HG03045 (cell line): Measurements from ENCODE around the gene PAIP1.
"Not testable (repeated sequence)": the region's sequence is repeated elsewhere in the genome, so short reads cannot be mapped to it uniquely, and the experiment has no call there.

ENCODE experiments used
- ATAC-seq: cut with Tn5 transposase; IDR thresholded peaks from one replicate; pipeline ENCODE4 v1.9.1; 2021; ENCODE audit warnings: mild to moderate bottlenecking, moderate library complexity; ENCODE audit not compliant: unreplicated experiment

Gene PAIP1, protein sequence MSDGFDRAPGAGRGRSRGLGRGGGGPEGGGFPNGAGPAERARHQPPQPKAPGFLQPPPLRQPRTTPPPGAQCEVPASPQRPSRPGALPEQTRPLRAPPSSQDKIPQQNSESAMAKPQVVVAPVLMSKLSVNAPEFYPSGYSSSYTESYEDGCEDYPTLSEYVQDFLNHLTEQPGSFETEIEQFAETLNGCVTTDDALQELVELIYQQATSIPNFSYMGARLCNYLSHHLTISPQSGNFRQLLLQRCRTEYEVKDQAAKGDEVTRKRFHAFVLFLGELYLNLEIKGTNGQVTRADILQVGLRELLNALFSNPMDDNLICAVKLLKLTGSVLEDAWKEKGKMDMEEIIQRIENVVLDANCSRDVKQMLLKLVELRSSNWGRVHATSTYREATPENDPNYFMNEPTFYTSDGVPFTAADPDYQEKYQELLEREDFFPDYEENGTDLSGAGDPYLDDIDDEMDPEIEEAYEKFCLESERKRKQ

DNA sequence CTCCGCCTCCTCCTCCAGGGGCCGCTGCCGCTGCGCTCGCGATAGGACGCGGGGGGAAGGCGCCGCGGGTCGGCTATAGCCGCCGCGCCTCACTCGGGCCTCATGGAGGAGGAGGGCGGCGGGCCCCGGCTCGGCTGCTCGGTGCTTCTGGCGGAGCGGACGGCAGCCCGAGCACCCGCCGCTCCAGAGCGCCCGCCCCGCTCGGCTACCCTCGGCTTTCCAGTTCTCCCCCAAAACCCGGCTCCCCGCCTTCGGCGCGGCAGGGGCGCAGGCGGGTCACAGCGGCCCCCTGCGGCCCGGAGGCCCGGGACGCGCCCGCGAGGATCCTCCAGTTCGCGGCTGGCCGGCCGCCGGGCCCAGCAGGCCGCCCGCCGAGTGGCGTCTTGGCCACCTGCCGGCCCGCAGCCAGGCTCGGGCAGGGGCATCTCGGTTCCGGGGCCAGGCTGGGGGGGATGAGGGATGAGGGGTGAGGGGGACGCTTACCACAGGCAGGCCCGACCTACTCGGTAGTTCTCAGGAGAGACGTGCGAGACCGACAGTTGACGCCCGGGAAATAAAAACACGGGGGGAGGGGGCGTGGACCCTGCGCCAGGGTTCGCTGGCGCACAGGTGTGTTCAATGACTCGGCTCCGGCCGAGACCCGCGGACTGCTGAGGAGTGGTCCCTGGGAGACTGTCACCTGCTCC lies at the start of gene PAIP1:
Gene PAIP1, minus strand, starts transcription at position 221 of the 686 bp plus-strand sequence. CDS start 231 bp downstream, outside the sequence.
- peak; percentile 78 for ATAC-seq

DNA sequence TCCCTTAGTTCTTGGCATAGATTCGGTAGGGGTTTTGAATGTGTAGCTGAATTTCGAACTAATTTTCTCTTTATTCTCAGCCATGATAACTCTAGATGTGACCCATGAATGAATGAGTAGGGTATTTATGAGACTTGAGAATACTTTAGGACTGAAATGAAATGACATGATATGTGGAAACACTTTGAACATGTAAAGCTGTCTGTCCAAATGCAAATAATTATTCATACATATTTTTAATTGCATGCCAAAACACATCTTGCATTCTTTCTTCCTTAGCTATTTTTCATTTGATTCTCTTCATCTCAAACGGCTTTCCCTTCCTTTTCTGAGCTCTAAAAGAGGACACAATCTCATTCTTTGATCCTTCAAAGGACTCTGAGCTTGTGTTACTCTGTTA lies 49.5 kb upstream of the PAIP1 start:
- no peak for ATAC-seq

GRCh38 chr5:43604699-43605098 lies 47.8 kb upstream of the PAIP1 start:
- ATAC-seq: no peak

DNA sequence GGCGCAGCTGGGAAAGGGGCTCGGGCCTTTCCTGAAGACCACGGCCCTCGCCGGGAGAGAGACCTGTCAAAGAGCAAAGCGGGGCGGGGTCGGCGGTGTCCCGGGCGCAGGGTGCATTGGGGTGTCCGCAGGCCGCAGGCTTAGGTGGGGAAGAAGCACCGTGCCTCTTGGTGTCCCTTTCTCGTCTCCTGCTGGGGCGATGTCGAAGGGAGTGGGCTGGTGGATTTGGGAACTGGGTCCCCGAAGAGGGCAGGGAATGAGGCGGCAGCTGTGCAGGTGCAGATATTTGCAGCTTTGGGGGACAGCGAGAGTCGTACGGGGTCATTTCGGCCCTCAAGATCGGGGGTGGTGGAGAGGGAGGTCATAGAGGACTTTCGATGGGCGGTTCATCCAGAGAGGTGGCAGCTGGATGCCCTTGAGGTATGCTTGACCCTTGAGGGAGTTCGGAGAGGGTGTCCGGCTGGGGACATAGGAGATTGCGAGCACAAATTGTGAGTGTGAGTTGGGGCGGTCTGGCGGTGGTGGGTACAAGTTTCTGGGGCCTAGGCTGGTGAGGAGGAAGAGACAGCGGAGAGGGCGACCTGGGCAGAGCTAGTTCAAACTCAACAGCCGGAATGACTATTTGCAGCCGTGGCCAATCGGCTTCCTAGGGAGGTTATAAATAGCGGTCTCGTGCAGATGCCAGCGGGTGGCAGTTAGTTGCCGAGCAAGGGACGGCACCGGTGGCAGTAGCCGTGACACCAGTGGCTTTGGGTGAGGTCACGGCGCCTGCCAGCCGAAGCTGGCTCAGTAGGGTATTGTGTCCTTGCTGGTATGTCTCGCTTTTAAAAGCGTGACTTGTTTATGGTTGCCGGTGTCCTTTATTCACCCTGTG lies 46.7 kb upstream of the PAIP1 start:
- peak; percentile 50 for ATAC-seq

DNA sequence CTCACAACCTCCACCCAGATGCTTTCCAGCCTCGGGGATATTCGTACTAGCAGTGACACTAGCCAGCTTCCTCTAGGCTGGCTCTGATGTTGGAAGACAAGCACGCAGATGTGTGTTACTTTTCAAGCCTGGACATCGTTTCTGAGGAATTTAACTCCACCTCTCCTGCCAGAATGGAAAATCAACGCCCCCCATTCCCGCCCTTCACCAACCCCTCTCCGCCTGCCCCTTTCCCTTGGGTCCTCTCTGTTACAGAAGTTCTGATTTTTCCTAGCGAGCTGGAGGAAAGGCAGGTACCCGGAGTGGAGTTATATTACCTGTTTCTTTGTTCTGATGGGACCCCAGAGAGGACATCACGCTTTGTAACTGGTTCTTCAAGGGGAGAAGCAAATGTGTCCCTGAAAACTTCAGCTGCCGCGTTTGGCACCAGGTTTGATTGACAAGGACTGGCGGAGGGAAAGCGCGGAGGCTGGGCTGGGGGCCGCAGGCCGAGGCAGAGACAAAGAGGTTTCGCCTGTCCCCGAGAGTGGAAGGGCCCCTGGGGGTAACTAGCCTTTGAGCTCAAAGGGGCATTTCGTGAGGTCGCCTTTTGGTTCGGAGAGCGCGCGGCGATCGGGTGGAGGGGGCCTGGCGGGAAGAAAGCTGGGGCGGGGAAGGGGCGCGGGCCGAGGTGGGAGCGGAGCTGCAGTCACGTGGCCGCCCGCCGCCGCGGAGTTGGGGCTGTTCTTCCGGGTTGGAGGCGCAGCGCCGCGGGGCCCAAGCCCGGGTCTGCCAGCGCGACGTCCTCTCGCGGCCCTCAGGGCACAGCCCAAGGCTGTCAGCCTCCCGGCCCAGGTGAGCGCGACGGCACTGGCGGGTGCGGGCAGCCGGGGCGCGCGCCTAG lies 45.8 kb upstream of the PAIP1 start, which contains the start of gene NNT:
Gene NNT, plus strand, starts transcription at position 720 of the 883 bp plus-strand sequence. CDS start 6,016 bp downstream, outside the sequence.
- ATAC-seq: peak; percentile 82

DNA sequence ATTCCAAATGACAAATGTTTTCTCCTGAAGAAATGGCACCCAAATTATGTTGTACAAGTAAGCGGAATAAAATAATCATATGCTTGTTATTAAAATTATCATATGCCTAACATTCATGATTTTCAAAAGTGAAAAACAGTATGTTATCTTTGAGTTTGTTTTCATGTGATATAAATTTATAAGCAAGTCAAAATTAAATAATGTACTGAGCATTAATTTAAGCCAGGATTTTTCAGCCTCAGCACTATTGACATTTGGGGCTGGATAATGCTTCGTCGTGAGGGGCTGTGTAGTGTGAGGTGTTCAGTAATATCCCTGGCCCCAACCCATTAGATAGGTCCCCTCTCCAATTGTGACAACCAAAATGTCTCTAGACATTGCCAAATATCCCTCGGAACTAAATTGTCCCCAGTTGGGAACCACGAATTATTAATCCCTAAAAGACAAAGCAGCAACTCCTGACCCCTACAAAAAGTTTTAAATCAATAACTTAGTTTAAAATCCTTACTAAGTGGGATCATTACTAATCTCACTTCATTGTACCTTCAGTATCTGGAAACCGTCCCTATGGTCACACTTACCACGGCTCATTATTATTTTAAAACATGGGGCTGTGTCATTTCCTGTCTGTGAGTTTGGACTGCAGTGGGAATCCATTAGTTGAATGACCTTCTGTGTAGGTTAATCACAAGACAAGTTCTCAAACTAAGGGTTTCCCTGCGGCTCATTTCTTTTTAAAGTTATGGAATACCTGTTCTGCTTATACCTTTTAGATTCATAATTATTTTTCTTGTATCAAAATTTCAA lies 44.8 kb upstream of the PAIP1 start:
- no peak for ATAC-seq

GRCh38 chr5:43598927-43599326 lies 42.0 kb upstream of the PAIP1 start:
- not testable (repeated sequence) for ATAC-seq

DNA sequence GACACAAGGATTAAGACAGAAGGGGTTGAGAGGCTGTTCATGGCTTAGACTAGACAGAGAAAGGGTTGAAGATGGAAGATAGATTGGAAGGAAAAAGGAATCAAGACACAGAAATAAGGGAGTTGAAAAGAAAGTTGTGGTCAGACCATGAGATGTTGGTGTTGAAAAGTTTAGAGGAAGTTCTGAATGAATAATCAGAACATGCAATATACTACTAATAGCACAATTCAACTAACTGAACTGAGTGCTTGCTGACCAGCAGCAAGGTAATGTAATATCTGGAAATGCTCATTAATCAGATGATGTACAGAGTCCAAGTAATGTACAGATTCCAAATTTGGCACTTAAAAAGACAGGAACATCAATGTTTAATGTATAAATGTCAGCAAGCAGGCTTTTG lies 35.5 kb upstream of the PAIP1 start:
- ATAC-seq: no peak

- no peak for ATAC-seq
These were observed 33.8 kb upstream of the PAIP1 start for GRCh38 chr5:43590700-43591099.

DNA sequence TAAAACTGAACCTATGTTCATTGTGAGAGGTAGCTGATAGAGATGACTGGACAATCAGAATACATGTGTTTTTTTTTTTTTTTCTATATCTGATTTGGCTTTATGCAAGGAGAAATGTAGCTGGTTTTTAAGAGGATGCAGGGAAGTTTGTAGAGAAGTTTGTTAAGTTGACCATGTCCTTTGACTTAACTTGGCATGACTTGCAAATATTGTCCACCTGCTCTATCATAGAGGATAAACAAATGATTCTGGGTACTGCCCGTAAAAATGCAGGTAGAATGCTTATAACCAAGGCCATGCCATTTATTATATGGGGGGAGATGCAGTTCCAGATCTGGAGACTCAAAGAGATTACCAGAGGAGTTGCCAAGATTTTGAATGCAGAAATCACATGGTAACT lies 32.4 kb upstream of the PAIP1 start:
- no peak for ATAC-seq

DNA sequence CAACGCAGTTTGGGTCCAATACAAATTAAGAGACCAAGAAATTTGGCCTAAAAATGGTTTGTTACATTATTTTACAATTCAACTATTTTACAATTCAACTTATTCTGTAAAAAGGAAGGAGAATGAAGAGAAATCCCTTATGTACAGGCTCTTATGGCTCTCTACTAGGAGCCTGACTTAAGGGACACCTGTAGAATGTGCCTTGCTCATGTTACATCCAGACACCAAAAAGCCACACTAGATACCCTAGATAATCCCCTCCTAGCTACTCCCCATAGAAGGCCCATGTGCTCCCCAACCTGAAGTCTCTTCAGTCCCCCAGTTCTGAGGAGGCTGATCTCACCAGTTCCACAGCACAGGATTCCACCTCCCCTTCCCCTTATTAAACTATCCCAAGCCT lies 32.0 kb upstream of the PAIP1 start:
- ATAC-seq: no peak

DNA sequence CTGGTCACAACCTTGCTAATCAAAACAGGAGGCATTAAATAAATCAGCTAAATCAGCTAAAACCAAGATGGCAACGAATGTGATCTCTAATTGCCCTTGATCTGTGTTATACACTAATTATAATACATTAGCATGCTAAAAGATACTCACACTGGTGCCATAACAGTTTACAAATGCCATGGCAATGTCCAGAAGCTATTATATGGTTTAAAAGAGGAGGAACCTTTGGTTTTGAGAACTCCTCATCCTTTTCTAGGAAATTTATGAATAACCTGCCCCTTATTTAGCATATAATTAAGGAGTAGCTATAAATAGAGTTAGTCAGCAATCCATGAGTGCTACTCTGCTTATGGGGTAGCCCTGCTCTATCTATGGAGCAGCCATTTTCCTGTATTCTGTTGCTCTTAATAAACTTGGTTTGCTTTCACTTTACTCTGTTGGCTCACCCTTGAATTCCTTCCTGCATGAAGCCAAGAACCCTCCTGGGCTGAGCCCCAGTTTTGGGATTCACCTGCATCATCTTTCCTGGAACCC lies 27.4 kb upstream of the PAIP1 start:
- ATAC-seq: no peak

- no peak for ATAC-seq
These were observed 26.8 kb upstream of the PAIP1 start for GRCh38 chr5:43583724-43584123.

- no peak for ATAC-seq
These were observed 25.5 kb upstream of the PAIP1 start for GRCh38 chr5:43582082-43583005.

DNA sequence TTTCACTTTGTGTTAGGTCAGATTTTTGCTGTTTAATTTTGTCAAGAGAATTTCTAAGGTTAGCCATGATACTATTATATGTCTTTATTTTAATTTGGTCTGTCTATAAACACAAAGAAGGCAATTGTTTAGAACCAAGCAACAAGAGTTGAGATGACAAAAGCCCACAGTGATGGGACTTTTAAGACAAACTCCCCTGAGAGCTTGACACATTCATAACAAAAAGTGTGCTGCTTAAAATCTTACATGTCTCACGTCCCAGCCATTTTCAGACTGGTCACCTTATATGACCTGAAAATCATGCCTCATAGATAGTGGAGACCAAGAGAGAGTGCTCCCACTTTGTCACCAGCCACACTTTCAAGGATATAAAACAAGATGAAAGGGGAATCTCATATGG lies 24.5 kb upstream of the PAIP1 start:
- no peak for ATAC-seq

- ATAC-seq: not testable (repeated sequence)
These were observed 23.7 kb upstream of the PAIP1 start for GRCh38 chr5:43580402-43581210.

- no peak for ATAC-seq
These were observed 16.2 kb upstream of the PAIP1 start for GRCh38 chr5:43573058-43573457.
